ENCODE results near the gene DNAJA4. TPM values are rescaled to one million over a fixed set of nuclear protein-coding genes. Genes with fewer than 3 reads are reported as not detected.

DNAJA4 gene
- total and polyA plus RNA-seq, 2 of the 13 experiments (the other 11 are each of a cell fraction or from before 2014, with no cell fraction given): not detected

DNA sequence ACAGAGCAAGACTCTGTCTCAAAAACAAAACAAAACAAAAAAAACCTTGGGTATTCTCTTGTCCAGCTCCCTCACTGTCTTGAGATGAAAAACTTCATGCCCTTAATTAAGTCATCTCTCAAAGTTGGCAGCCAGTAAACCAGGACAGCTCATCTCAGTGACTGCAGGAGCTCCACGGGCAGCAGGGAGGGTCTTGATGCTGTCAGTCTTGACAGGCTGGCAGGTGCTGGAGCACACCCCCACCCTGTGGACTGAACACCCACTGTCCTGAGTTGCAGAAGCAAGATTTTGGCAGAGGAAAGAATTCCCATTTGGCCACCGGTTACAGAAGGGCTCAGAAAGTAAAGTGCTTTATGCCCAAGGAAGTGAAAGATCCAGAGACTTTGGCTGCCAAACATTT, 8.0 kb downstream of the DNAJA4 start:
- Histone ChIP-seq H3K4me2 (ENCODE audit: low read depth, low read length) (no peak overlapping the region), H3K4me1 (ENCODE audit: insufficient read depth, low read length) (no peaks in the 10 kb centered on the region), H2AFZ (ENCODE audit: low read length) (no peak overlapping the region), H3K36me3 (replicated peaks in 1 of 2; ENCODE audit: control insufficient read depth in 1 of 2, insufficient read depth in 2 of 2, low read length in 2 of 2) (no peaks in the 10 kb centered on the region), H3K4me3 (replicated peaks in 1 of 3; ENCODE audit: insufficient read depth in 1 of 3, low read depth in 2 of 3, low read length in 3 of 3) (no peak overlapping the region), H3K27ac (ENCODE audit: extremely low read length, insufficient read depth, low read length) (no peak overlapping the region), H3K9ac (ENCODE audit: insufficient read depth, low read depth, low read length) (no peak overlapping the region), H3K9me3 (ENCODE audit: low read length) (no peaks in the 10 kb centered on the region), H3K79me2 (ENCODE audit: insufficient read depth, low read length) (no peaks in the 10 kb centered on the region), H4K20me1 (ENCODE audit: insufficient read depth, low read length) (no peaks in the 10 kb centered on the region), H3K27me3 (ENCODE audit: control insufficient read depth in 1 of 2, insufficient read depth in 2 of 2, low read length in 2 of 2) (peaks cover 0 to 17% of the 10 kb centered on the region in 2 experiments; a peak in 2 of 5 replicates)
- no TSS peak for BruUV-seq (replicated peaks)
- ATAC-seq (no peak), DNase-seq (ENCODE audit: low spot score) (no peak), FAIRE-seq (no peak)
- 35% methylated on average over 2 of the region's 2 CpGs for WGBS (ENCODE audit: low lambda C conversion rate)
- POLR2A ChIA-PET: interaction anchor here (2.0 kb wide), 1 partner anchor 27 kb away, joined by 5 read pairs; the partner anchor contains the start of gene SKIC8
- intact Hi-C loops (cut with micrococcal nuclease; ENCODE audit: unreplicated experiment): no loop called here
- no peak for TF ChIP-seq KMT2B (CRISPR knock-in tag; IDR thresholded peaks at IDR 0.05)
- no peak for TF ChIP-seq HMG20B (CRISPR knock-in tag; conservative IDR thresholded peaks at IDR 0.05)
- no peak for TF ChIP-seq THYN1 (CRISPR knock-in tag; IDR thresholded peaks at IDR 0.05; ENCODE audit: borderline replicate concordance, low read depth)
- no peak for TF ChIP-seq ETV5 (CRISPR knock-in tag; IDR thresholded peaks at IDR 0.05; ENCODE audit: borderline replicate concordance)
- in situ Hi-C loops (cut with HindIII; ENCODE audit: extremely low pct_ligation_motif_present, low pct_unique_long_range_greater_than_20kb): no loop called here
- CTCF ChIA-PET (ENCODE audit: low intra/inter-chr PET ratio, low total read pairs): no interaction called here

GRCh38 chr15:78272776-78273175, 8.4 kb downstream of the DNAJA4 start:
- H3K4me2 ChIP-seq (ENCODE audit: low read depth, low read length): no peak overlapping the region
- peaks cover 0 to 16% of the 10 kb centered on the region in 2 experiments; a peak in 2 of 5 replicates for H3K27me3 ChIP-seq (ENCODE audit: control insufficient read depth in 1 of 2, insufficient read depth in 2 of 2, low read length in 2 of 2)
- no peak overlapping the region for H3K4me3 ChIP-seq (replicated peaks in 1 of 3; ENCODE audit: insufficient read depth in 1 of 3, low read depth in 2 of 3, low read length in 3 of 3)
- ATAC-seq (no peak), DNase-seq (ENCODE audit: low spot score) (no peak), FAIRE-seq (no peak)
- no TSS peak for BruUV-seq (replicated peaks)
- H4K20me1 ChIP-seq (ENCODE audit: insufficient read depth, low read length): no peaks in the 10 kb centered on the region
- ChIA-PET POLR2A (interaction anchor here (2.0 kb wide), 1 partner anchor 27 kb away, joined by 5 read pairs; the partner anchor contains the start of gene SKIC8), CTCF (ENCODE audit: low intra/inter-chr PET ratio, low total read pairs) (no interaction called here)
- no peaks in the 10 kb centered on the region for H3K79me2 ChIP-seq (ENCODE audit: insufficient read depth, low read length)
- no peak overlapping the region for H2AFZ ChIP-seq (ENCODE audit: low read length)
- H3K36me3 ChIP-seq (replicated peaks in 1 of 2; ENCODE audit: control insufficient read depth in 1 of 2, insufficient read depth in 2 of 2, low read length in 2 of 2): no peaks in the 10 kb centered on the region
- H3K4me1 ChIP-seq (ENCODE audit: insufficient read depth, low read length): no peaks in the 10 kb centered on the region
- intact Hi-C loops (cut with micrococcal nuclease; ENCODE audit: unreplicated experiment) (no loop called here), in situ Hi-C loops (cut with HindIII; ENCODE audit: extremely low pct_ligation_motif_present, low pct_unique_long_range_greater_than_20kb) (no loop called here)
- TF ChIP-seq ZSCAN20 (CRISPR knock-in tag; IDR thresholded peaks at IDR 0.05; ENCODE audit: borderline replicate concordance) (no peak), ZBTB21 (CRISPR knock-in tag; IDR thresholded peaks at IDR 0.05) (no peak), PPARG (CRISPR knock-in tag; conservative IDR thresholded peaks at IDR 0.05) (no peak), SMAD9 (CRISPR knock-in tag; IDR thresholded peaks at IDR 0.05) (no peak), BRD4 (CRISPR knock-in tag; IDR thresholded peaks at IDR 0.05) (no peak), ZNF280B (CRISPR knock-in tag; IDR thresholded peaks at IDR 0.05; ENCODE audit: borderline replicate concordance) (no peak), IRF9 (CRISPR knock-in tag; IDR thresholded peaks at IDR 0.05; ENCODE audit: borderline replicate concordance) (no peak), STAT5B (CRISPR knock-in tag; IDR thresholded peaks at IDR 0.05) (no peak)
- no peak overlapping the region for H3K9ac ChIP-seq (ENCODE audit: insufficient read depth, low read depth, low read length)
- no peaks in the 10 kb centered on the region for H3K9me3 ChIP-seq (ENCODE audit: low read length)
- H3K27ac ChIP-seq (ENCODE audit: extremely low read length, insufficient read depth, low read length): no peak overlapping the region
- WGBS (ENCODE audit: low lambda C conversion rate): 56% methylated on average over 3 of the region's 3 CpGs

All from HepG2 (cell line).